Spinal cord (tissue), 10 donors: ENCODE results near the gene COL1A2. TPM values are rescaled to one million over a fixed set of nuclear protein-coding genes. Genes with fewer than 3 reads are reported as not detected.

ENCODE experiments used
- DNase-seq, 6 donors: peaks; one replicate each; pipeline versions ENCODE4 v3.0.0 to v3.0.0-alpha.2; 2013 to 2015; ENCODE audit warnings: low spot score in 6 of 6, low read depth in 4 of 6
- H3K27ac ChIP-seq: one replicate; pipeline ENCODE4 v1.5.1; 2013; ENCODE audit warnings: low read depth, low read length, control low read depth
- H3K27me3 ChIP-seq: one replicate; pipeline ENCODE4 v1.6.1; 2013; ENCODE audit warnings: low read length; ENCODE audit not compliant: control insufficient read depth, insufficient read depth
- H3K36me3 ChIP-seq: one replicate; pipeline ENCODE4 v1.6.1; 2013; ENCODE audit warnings: low read length; ENCODE audit not compliant: control insufficient read depth, insufficient read depth
- H3K4me1 ChIP-seq: one replicate; pipeline ENCODE4 v1.6.1; 2013; ENCODE audit warnings: low read length; ENCODE audit not compliant: control insufficient read depth, insufficient read depth
- H3K4me3 ChIP-seq: one replicate; pipeline ENCODE4 v1.5.1; 2013; ENCODE audit warnings: low read depth, low read length, control low read depth
- H3K9me3 ChIP-seq: one replicate; pipeline ENCODE4 v1.6.1; 2013; ENCODE audit warnings: low read length; ENCODE audit not compliant: control insufficient read depth, insufficient read depth
- WGBS: methylation state at CpG from one replicate; pipeline ENCODE4 v1.1.5; 2013; ENCODE audit warnings: missing lambda C conversion rate; ENCODE audit not compliant: insufficient coverage; 5-methylcytosine and 5-hydroxymethylcytosine counted together
- long read RNA-seq, 4 donors: transcript quantifications; one replicate each; lab custom pipeline, GENCODE V29; 2026
- polyA plus RNA-seq, 2 donors: library from polyadenylated mRNA; unstranded; fragments of 120-200 nt; gene quantifications; one replicate each; pipeline ENCODE4 v1.2.1, GENCODE V29; 2013; ENCODE audit not compliant: insufficient read length in 2 of 2
- total RNA-seq, 2 donors: library from RNA; depleted of rRNA in 1 of 2; stranded (reverse); fragments of 120-200 nt in 1 of 2; fragments of >200 nt in 1 of 2; gene quantifications; one replicate each; pipeline versions ENCODE4 v1.2.3 to v1.2.4, GENCODE V29; 2013 to 2014
- donor health status: healthy.

COL1A2 gene
- total RNA-seq (1,000 to 10,000 TPM; 2,300 to 3,270 TPM), polyA plus RNA-seq (1,000 to 10,000 TPM in 1 of 2 donors, 100 to 1,000 TPM in 1; 394 to 1,054 TPM)
- long read RNA-seq, donor 1, transcript COL1A2-203 (4 exons, 1,123 nt): major isoform, 36 of 483 reads
- long read RNA-seq, donor 1, transcript COL1A2-205 (4 exons, 656 nt): minor isoform, 5 of 483 reads
- long read RNA-seq, donor 1, partial matches to known transcripts: 358 of 483 reads
- long read RNA-seq, donor 1, other reads (novel, unspliced or antisense): 83 of 483 reads
- long read RNA-seq, donor 2, partial matches to known transcripts: 0 of 2 reads
- long read RNA-seq, donor 2, other reads (novel, unspliced or antisense): 0 of 2 reads
- long read RNA-seq, donor 3, transcript COL1A2-205 (4 exons, 656 nt): minor isoform, 6 of 122 reads
- long read RNA-seq, donor 3, transcript COL1A2-203 (4 exons, 1,123 nt): major isoform, 10 of 122 reads
- long read RNA-seq, donor 3, partial matches to known transcripts: 84 of 122 reads
- long read RNA-seq, donor 3, other reads (novel, unspliced or antisense): 20 of 122 reads
- long read RNA-seq, donor 4, transcript COL1A2-205 (4 exons, 656 nt): major isoform, 12 of 202 reads
- long read RNA-seq, donor 4, transcript COL1A2-203 (4 exons, 1,123 nt): major isoform, 12 of 202 reads
- long read RNA-seq, donor 4, partial matches to known transcripts: 156 of 202 reads
- long read RNA-seq, donor 4, other reads (novel, unspliced or antisense): 21 of 202 reads

DNA sequence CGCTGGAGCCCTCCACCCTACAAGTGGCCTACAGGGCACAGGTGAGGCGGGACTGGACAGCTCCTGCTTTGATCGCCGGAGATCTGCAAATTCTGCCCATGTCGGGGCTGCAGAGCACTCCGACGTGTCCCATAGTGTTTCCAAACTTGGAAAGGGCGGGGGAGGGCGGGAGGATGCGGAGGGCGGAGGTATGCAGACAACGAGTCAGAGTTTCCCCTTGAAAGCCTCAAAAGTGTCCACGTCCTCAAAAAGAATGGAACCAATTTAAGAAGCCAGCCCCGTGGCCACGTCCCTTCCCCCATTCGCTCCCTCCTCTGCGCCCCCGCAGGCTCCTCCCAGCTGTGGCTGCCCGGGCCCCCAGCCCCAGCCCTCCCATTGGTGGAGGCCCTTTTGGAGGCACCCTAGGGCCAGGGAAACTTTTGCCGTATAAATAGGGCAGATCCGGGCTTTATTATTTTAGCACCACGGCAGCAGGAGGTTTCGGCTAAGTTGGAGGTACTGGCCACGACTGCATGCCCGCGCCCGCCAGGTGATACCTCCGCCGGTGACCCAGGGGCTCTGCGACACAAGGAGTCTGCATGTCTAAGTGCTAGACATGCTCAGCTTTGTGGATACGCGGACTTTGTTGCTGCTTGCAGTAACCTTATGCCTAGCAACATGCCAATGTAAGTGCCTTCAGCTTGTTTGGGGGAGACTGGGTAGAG is at the start of gene COL1A2:
TSS of gene COL1A2 (plus strand) at position 459 of the 704 bp plus-strand sequence. CDS start at position 596, 137 bp downstream.
- Histone ChIP-seq H3K9me3 (no peaks in the 10 kb centered on the region), H3K27ac (peak within 1 kb of the TSS; percentile 98), H3K36me3 (no peaks in the 10 kb centered on the region), H3K27me3 (peaks cover 12% of the 10 kb centered on the region), H3K4me3 (peak within 1 kb of the TSS; percentile 90), H3K4me1 (peaks cover 17% of the 10 kb centered on the region)
- DNase-seq: peak in 1 of 6 donors; percentile 87
- WGBS: 2% methylated on average over 31 of the region's 32 CpGs

DNA sequence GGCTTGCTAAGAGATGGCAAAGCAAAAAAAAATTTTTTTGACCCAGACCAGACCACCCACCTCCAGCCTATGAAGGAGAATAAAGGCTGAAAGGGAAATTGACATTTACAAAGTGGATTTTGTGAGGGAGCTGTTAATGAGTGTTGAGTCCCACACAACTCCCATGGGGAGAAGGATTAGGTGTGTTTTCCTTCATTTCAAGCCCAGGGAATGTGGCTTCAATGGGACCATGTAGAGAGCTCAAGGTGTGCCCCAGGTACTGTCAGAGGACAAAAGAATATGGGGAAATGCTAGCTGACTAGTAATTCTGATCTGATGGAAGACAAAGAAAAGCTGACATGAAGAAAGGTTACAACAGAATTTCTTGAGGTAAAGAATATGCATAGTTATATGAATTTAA is 48.8 kb upstream of the COL1A2 start:
- Histone ChIP-seq H3K4me1 (no peaks in the 10 kb centered on the region), H3K4me3 (no peak overlapping the region), H3K36me3 (no peaks in the 10 kb centered on the region), H3K27me3 (no peaks in the 10 kb centered on the region), H3K27ac (no peak overlapping the region), H3K9me3 (no peaks in the 10 kb centered on the region)
- no peak for DNase-seq

DNA sequence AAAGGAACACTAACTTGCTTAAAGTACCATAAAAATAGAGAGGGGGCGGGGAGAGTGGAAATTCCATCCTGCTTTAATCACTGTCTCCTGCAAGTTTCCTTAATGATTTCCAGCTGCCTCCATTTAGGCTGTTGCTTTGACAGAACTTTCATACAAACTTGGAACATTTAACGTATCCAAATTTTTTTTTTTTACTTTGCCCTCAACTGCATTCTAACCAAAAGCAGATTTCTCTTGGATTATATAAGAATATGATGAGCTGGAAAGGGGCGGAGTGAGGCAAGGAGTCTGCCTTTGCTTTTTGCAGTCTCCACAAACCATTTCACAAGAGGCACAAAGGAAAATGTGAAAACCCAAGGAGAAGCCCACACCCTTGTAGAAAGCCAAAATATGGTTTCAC is 46.6 kb upstream of the COL1A2 start:
- peak in 2 of 6 donors; percentile 35 to 68 for DNase-seq
- WGBS: 67% methylated on average over 1 of the region's 3 CpGs
- Histone ChIP-seq H3K27ac (peak overlapping the region; percentile 65), H3K27me3 (no peaks in the 10 kb centered on the region), H3K4me1 (no peaks in the 10 kb centered on the region), H3K4me3 (no peak overlapping the region), H3K9me3 (no peaks in the 10 kb centered on the region), H3K36me3 (no peaks in the 10 kb centered on the region)

- no peaks in the 10 kb centered on the region for H3K4me1 ChIP-seq
- H3K9me3 ChIP-seq: no peaks in the 10 kb centered on the region
- 67% methylated on average over 1 of the region's 1 CpG for WGBS
- no peak overlapping the region for H3K27ac ChIP-seq
- H3K4me3 ChIP-seq: no peak overlapping the region
- H3K27me3 ChIP-seq: no peaks in the 10 kb centered on the region
- no peaks in the 10 kb centered on the region for H3K36me3 ChIP-seq
- peak in 1 of 6 donors; percentile 41 for DNase-seq
These were observed 44.0 kb upstream of the COL1A2 start for GRCh38 chr7:94350734-94351133.

- Histone ChIP-seq H3K4me3 (no peak overlapping the region), H3K27me3 (no peaks in the 10 kb centered on the region), H3K27ac (no peak overlapping the region), H3K9me3 (no peaks in the 10 kb centered on the region), H3K4me1 (no peaks in the 10 kb centered on the region), H3K36me3 (no peaks in the 10 kb centered on the region)
- DNase-seq: no peak
- WGBS: no CpG with 5 or more reads among the region's 4 CpGs
These were observed 43.0 kb upstream of the COL1A2 start for GRCh38 chr7:94351703-94352102.

- WGBS: 75% methylated on average over 3 of the region's 7 CpGs
- Histone ChIP-seq H3K4me3 (no peak overlapping the region), H3K27me3 (no peaks in the 10 kb centered on the region), H3K27ac (no peak overlapping the region), H3K9me3 (no peaks in the 10 kb centered on the region), H3K36me3 (no peaks in the 10 kb centered on the region), H3K4me1 (no peaks in the 10 kb centered on the region)
- DNase-seq: no peak
These were observed 41.8 kb upstream of the COL1A2 start for GRCh38 chr7:94352887-94353286.

DNA sequence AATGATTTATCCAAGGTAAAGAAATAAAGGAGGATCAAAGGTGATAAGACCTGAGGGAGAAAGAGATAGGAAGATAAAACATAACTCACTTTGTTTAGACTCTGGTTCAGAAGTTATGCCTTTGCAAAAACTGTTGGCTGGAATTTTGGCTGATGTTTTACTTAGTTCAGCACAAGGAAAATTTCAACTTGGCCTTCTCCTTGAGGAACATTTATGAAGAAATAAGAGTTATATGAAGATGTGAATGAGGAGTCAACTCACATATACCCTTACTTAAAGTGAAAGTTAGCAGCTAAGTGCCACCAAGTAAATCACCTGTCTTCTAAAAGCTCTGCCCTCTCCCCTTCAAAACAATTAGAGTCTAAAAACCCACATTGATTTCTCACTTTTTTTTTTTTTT is 39.7 kb upstream of the COL1A2 start:
- Histone ChIP-seq H3K27ac (peak overlapping the region; percentile 31), H3K4me1 (no peaks in the 10 kb centered on the region)

GRCh38 chr7:94355454-94355853 is 39.2 kb upstream of the COL1A2 start:
- H3K27ac ChIP-seq: peak overlapping the region; percentile 31

More for the DNA sequence above, 39.7 kb upstream of the COL1A2 start:
- H3K9me3 ChIP-seq: no peaks in the 10 kb centered on the region
- H3K36me3 ChIP-seq: no peaks in the 10 kb centered on the region
- H3K4me3 ChIP-seq: no peak overlapping the region
- H3K27me3 ChIP-seq: no peaks in the 10 kb centered on the region
- no peak for DNase-seq

GRCh38 chr7:94357076-94357475 is 37.6 kb upstream of the COL1A2 start:
- Histone ChIP-seq H3K27ac (no peak overlapping the region), H3K36me3 (no peaks in the 10 kb centered on the region), H3K9me3 (no peaks in the 10 kb centered on the region), H3K4me1 (no peaks in the 10 kb centered on the region), H3K4me3 (no peak overlapping the region), H3K27me3 (no peaks in the 10 kb centered on the region)
- DNase-seq: no peak
- 100% methylated on average over 1 of the region's 3 CpGs for WGBS

More at GRCh38 chr7:94355454-94355853, 39.2 kb upstream of the COL1A2 start:
- H3K4me1 ChIP-seq: no peaks in the 10 kb centered on the region
- H3K36me3 ChIP-seq: no peaks in the 10 kb centered on the region
- H3K4me3 ChIP-seq: no peak overlapping the region
- H3K9me3 ChIP-seq: no peaks in the 10 kb centered on the region
- no peaks in the 10 kb centered on the region for H3K27me3 ChIP-seq
- 65% methylated on average over 4 of the region's 7 CpGs for WGBS
- DNase-seq: peak in 1 of 6 donors; percentile 43
